Activated CD8-positive, alpha-beta memory T cell treated with anti-CD3 and anti-CD28 coated beads for 4 hours (primary cell): ENCODE results near the gene ELK4.
A peak's percentile ranks its signal among the peaks of the same experiment; 100 is the strongest.
"Not testable (repeated sequence)": the region's sequence is repeated elsewhere in the genome, so short reads cannot be mapped to it uniquely, and the experiment has no call there.

ENCODE experiments used
- DNase-seq, 2 donors: peaks; one replicate each; pipeline ENCODE4 v3.0.0-alpha.2; 2020; ENCODE audit warnings: low read depth in 2 of 2

ELK4 gene

DNA sequence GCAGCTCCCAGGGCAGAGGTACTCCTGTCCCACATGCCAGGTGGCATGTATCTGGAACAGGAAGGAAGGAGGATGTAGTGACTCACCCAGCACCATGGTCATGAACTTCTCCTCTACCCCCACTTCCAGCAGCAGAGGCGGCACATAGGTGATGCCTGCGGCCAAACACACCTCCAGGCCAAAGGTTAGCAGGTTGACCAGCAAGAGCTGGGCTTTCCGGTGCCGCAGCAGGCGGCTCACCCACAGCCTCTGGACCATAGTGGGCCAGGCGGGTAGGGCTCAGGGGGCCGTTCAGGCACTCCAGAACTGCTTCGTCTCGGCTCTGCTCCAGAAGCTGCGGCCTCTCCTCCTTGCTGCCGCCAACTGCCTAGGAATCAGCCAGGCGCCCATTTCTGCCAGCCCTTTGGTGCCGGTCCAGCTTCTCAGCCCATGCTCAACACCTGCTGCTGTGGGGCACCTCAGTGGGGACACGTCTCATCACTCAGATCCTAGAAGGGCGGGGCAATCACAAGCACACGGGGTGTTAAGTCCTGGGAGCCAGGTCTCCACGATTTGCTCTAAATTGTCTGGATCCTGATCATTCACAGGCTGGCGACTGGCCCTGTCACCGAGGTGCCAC, 32.7 kb upstream of the ELK4 start:
- no peak for DNase-seq

- no peak for DNase-seq
Measured at GRCh38 chr1:205663286-205663936, 31.6 kb upstream of the ELK4 start.

DNA sequence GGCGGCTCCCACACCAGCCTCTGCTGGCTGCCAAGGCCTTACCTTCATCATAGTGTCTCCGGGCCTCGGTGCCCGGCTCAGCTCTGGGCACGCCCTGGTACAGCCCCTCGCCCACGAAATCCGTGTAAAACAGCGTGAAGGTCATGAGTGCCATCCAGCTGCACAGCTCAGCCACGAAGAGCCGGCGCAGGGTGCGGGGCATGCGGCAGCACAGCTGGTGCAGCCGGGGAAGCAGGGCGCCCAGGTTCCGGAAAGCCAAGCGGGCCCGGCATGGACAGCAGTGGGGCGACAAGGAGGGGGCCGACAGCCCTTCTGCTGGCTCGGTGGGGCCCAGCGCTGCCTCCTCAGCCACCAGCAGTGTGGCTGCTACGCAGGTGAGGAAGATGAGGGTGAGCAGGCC, 31.0 kb upstream of the ELK4 start:
- no peak for DNase-seq

GRCh38 chr1:205662135-205662738, 30.4 kb upstream of the ELK4 start:
- no peak for DNase-seq

DNA sequence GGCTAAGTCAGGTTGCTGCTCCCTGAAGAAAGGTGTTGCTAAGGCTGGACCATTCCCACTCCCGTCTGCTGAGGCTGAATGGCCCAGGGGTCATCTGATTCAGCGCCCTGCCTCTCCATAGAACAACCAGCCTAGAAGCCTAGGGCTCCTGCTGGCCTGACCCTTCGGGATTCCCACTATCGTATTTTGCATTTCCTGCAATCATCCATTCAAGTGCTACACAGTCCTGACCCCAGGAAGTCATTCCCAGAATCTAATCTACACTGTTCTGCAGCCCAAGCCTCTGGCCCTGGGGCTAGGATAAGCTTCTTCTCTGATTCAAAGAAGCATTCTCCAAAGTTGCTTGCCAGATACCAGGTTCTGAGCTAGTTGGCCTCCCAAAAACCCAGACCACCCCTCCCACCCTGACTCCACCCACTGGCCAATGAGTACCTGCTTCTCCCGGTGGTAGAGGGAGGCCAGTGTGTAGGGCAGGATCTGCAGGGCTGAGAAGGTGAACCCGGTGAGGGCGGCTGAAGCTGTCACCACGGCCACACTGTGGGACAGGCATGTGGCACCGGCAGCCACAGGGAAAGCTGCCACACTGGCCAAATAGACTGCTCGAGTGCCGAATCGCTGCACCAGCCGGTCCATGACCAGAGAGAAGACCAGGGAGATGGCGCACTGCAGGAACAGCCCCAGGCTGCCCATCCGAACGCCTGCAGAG, 29.8 kb upstream of the ELK4 start:
- no peak for DNase-seq

DNA sequence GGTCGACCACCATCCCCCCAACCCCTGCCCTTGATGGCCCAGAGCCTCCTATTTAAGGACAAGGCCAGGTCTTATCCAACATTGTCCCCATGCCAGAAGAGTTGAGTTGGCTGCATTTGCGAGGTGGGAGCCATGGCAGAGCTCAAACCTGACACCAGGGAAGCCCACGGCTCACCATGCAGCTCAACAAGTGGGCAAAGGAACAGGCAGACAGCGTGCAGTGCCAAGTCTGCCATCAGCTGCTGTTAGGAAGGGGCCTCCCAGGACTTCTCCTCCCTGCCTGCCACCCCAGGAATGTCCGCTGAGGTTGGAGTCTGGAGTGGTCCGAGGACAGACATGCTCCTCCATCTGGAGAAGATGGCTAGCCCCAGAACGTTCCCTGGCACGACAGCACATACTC, 28.6 kb upstream of the ELK4 start:
- DNase-seq = no peak

- DNase-seq = peak; percentile 39 to 54
Measured at GRCh38 chr1:205658943-205659581, 27.3 kb upstream of the ELK4 start.

GRCh38 chr1:205656236-205656635, 24.4 kb upstream of the ELK4 start:
- DNase-seq = no peak

DNA sequence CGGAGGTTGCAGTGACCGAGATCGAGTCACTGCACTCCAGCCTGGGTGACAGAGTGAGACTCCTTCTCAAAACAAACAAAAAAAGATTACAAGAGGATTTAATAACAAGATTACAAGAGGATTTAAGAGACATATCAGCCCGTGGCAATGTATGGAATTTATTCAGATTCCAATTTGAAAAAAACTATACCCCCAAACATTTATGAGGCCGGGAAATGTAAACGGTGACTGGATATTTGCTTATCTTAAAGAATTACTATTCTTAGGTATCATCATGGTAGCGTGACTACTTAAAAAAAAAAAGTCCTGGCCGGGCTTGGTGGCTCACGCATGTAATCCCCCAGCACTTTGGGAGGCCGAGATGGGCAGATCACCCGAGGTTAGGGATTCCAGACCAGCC, 21.2 kb upstream of the ELK4 start:
- no peak for DNase-seq

GRCh38 chr1:205650241-205650640, 18.4 kb upstream of the ELK4 start:
- no peak for DNase-seq

- DNase-seq = no peak
Measured at GRCh38 chr1:205645519-205645918, 13.7 kb upstream of the ELK4 start.

- DNase-seq = no peak
Measured at GRCh38 chr1:205642679-205643307, 11.0 kb upstream of the ELK4 start.

DNA sequence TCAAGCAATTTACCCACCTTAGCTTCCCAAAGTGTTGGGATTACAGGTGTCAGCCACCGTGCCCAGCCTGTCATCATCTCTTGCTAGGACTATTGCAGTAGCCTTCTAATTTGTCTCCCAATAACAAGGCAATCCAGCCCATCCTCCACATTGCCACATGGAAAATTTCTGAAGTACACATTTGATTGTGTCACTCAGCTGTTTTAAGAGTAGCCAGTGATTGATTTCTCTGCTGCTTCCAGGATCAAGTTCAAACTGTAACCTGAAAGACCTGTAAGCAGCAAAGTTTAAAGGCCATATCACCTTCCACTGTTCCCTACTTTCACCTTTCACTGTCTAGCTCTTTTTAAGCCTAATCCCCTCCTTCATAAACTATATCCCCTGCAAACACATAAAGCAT, 7.8 kb upstream of the ELK4 start:
- DNase-seq = no peak

GRCh38 chr1:205637854-205638468, 6.2 kb upstream of the ELK4 start:
- no peak for DNase-seq

- no peak for DNase-seq
Measured at GRCh38 chr1:205636732-205637131, 4.9 kb upstream of the ELK4 start.

GRCh38 chr1:205636138-205636530, 4.3 kb upstream of the ELK4 start:
- DNase-seq = not testable (repeated sequence)

DNA sequence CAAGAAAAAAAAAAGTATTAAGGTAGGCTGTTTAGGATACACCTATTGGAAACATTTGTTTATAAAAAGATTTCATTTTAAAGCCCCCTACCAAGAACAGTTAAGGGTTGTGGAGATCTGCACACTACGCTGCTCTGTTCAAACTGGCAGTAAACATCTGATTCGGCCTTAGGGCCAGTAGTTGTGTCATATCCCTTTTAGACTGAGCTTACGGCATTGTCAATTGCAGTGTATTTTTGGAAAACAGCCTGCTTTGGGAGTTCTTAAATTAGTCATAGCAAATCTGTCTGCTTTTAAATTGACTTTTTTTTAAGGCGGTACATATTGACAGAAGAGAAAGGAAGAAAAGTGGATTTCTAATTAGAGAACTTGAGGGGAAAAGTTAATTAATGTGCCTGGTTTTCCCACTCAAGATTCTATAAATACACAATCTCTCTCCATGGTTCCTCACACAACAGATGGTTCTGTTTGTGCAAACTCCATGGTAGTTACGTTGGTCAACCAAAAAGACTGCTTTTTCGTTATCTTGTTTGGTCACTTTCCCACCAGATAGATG, 1.7 kb upstream of the ELK4 start:
- no peak for DNase-seq

DNA sequence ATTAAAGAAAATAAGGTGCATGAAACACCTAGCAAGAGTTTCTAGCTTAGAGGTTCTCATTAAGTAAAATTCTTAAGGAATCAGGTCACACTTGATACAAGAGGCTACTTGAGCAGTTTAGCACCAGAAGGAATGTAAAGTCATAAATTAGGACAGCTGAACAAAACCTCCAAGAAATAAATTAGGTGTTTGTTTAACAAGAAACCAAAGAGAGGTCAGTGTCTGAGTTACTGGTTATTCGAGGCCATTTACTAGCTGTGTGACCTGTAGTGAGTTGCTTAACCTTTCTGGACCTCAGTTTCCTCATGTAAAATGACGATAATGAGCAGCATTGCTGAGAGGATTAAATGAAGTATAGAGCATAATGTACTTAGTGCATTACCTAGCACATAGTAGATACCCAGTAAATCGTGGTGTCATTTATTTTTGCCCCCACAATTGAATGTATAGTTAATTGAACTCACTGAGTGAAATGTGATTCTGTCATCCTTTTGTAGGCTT, 908 bp upstream of the ELK4 start:
- DNase-seq = no peak

DNA sequence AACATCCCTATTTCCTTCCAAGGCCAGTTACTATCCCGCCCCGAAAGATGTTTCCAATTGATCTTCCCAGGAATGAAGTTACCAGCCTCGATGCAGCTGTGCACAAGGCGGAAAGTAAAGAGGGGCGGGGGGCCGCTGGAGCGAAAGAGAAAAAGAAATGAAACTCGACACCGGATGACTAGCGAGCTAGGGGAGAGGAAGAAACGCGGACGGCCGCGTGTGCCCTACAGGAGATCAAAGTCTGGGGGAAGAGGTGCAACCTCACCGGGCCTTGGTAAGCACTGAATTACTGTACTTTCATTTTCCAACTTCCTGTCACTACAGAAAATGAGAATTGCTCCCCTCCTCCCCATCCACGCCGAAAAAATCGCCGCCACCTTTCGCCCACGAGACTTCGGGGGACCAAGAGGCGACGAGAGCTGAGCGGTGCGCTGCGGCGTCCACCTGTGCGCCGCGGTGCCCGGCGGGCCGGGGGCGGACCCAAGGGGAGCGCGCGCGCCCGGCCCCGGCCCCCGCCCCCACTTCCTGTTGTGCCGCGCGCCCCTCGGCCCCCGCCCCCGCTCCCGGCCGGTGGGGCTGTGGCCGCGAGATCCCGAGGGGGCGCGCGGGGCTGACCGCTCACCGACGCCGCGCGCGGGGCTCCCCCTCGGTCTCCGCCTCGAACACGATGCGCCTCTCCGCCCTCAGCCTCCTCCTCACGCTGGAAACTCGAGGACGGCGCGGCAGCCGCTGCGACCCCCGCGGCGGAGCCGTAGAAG, 622 bp downstream of the ELK4 start:
- DNase-seq = peak; percentile 61 to 66

GRCh38 chr1:205630651-205631009, 1.2 kb downstream of the ELK4 start:
- DNase-seq = no peak
